ENCODE measurements around the gene EN2. TPM values are rescaled to one million over a fixed set of nuclear protein-coding genes. Genes with fewer than 3 reads are reported as not detected.

Gene EN2
- polyA plus RNA-seq, 4 donors: not detected

DNA sequence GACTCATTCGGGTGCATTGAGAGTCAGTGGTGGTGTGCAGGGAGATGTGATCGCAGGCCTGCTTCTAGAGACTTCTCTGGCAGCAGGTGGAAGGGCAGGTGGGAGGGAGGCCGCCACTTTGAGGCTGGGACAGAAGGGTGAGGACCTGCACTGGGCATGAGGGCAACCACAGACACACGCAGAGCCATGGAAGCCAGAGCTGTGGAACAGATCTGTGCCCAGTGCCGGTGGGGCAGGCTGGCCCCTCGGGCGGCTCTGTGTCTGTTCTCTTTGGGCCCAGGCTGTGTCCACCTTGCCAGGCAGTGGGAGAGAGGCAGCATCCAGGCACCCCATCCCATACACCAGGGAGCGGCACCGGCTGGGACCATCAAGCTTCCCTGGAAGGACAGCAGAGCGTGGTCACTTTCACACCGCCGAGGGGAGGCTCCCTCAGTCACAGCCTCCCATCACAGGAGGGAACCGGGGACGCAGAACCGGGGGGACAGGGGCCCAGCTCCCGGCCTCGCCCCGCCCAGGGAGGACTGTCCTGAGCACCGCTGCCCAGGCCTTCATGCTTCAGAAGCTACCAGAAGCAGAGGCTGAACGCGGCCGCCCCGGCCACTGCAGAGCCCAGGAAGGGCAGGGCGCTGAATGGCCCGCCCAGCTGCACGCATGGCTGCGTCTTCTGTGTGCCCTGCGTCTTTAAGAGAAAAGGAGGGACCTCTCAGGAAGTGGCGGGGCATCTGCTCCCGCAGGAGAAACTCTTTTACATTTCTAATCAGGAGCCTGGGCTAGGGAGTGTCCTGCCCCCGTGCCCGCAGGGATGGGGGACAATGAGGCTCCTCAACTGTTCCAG is 32.1 kb downstream of the EN2 start:
- H3K36me3 ChIP-seq (ENCODE audit: control insufficient read depth in 3 of 3, insufficient read depth in 2 of 3, low read depth in 1 of 3, low read length in 3 of 3): no peaks in the 10 kb centered on the region
- H3K27ac ChIP-seq (ENCODE audit: low read depth in 1 of 3, low read length in 2 of 3): no peak overlapping the region
- WGBS, 3 donors: 34 to 50% (median 49%) methylated on average over 28 to 32 of the region's 32 CpGs
- no peaks in the 10 kb centered on the region for H3K9me3 ChIP-seq (ENCODE audit: control insufficient read depth in 2 of 2, insufficient read depth in 1 of 2, low read depth in 1 of 2, low read length in 1 of 2)
- FAIRE-seq (no peak), DNase-seq (peak in 1 of 2 donors; percentile 40)
- peaks cover 0 to 68% (median 5%) of the 10 kb centered on the region in 3 donors for H3K27me3 ChIP-seq (ENCODE audit: control insufficient read depth in 3 of 3, insufficient read depth in 3 of 3, low read length in 3 of 3)
- peaks cover 0 to 9% (median 0%) of the 10 kb centered on the region in 3 donors for H3K4me1 ChIP-seq (ENCODE audit: control insufficient read depth in 3 of 3, insufficient read depth in 2 of 3, low read depth in 1 of 3, low read length in 2 of 3)
- H3K4me3 ChIP-seq (ENCODE audit: low read depth in 1 of 3, low read length in 3 of 3): peak overlapping the region in 2 of 3 donors; percentile 25 to 42

DNA sequence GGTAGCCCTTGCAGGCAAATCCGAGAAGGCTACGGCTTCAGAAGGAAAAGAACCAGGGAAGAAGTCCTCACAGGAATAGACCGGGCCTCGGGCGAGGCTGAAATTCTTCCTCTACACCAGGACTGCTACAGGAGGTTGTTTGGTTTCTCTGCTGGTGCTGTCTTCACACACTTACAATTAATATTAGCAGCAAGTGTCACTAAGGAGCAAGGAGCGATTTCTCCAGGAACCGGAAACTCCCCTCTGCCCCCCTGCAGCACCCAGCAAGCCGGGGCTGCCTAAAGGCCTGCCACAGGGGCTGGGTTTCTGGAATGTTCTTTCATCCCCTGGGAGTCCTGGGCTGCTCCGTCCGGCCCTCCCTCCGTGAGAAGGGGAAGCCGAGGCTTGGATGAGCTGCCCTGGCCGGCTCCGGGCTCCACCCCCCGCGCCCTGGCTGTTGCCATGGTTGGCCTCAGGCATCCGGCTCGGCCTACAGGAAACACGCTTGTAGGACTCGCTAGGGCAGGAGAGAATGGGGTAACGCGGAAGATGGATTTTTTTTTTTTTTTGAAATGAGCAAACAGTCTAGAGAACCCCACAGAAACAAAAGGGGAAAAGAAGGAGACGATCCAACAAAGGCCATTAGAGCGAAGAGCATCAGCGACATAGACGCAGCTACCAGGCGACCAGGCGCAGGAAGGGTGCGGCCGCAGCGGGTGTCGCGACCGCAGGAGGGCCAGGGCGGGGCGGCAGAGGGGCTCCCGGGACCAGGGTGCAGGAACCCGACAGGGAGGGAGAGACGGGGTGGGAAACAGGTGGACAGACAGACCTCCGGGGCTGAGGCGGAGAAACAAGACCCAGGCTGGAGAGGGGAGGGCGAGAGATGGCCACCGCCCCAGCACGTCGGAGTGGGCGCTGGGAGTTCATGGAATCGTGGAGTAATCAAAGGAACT is 33.0 kb downstream of the EN2 start:
- Histone ChIP-seq H3K27me3 (ENCODE audit: control insufficient read depth in 3 of 3, insufficient read depth in 3 of 3, low read length in 3 of 3) (peaks cover 0 to 65% (median 5%) of the 10 kb centered on the region in 3 donors), H3K4me3 (ENCODE audit: low read depth in 1 of 3, low read length in 3 of 3) (peak overlapping the region; percentile 25 to 42 (median 27)), H3K9me3 (ENCODE audit: control insufficient read depth in 2 of 2, insufficient read depth in 1 of 2, low read depth in 1 of 2, low read length in 1 of 2) (no peaks in the 10 kb centered on the region), H3K27ac (ENCODE audit: low read depth in 1 of 3, low read length in 2 of 3) (no peak overlapping the region), H3K4me1 (ENCODE audit: control insufficient read depth in 3 of 3, insufficient read depth in 2 of 3, low read depth in 1 of 3, low read length in 2 of 3) (peaks cover 0 to 9% (median 0%) of the 10 kb centered on the region in 3 donors), H3K36me3 (ENCODE audit: control insufficient read depth in 3 of 3, insufficient read depth in 2 of 3, low read depth in 1 of 3, low read length in 3 of 3) (no peaks in the 10 kb centered on the region)
- peak in 1 of 2 donors; percentile 38 for DNase-seq
- no peak for FAIRE-seq
- WGBS, 3 donors: 20 to 29% (median 28%) methylated on average over 45 to 47 of the region's 47 CpGs

DNA sequence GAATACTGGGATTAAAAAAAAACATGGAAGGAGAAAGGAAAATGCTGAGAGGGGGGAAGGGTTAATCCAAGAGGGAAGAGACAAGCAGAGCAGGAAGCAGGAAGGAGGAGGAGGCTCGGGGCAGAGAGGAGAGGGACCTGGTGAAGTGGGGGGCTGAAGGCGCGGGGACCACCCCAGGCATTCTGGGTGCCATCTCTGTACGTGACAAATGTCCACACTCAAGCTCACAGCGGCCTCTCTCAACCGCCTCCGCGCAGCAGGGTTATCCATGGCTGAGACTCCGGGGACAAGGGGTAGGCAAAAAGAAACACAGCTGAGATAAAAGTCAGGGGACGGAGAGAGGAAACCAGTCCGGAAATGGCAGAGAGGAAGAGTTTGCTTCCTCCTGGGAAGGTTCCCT is 33.9 kb downstream of the EN2 start:
- peaks cover 0 to 69% (median 5%) of the 10 kb centered on the region in 3 donors for H3K27me3 ChIP-seq (ENCODE audit: control insufficient read depth in 3 of 3, insufficient read depth in 3 of 3, low read length in 3 of 3)
- FAIRE-seq: no peak
- 64 to 78% (median 71%) methylated on average over 11 of the region's 11 CpGs for WGBS, 3 donors

DNA sequence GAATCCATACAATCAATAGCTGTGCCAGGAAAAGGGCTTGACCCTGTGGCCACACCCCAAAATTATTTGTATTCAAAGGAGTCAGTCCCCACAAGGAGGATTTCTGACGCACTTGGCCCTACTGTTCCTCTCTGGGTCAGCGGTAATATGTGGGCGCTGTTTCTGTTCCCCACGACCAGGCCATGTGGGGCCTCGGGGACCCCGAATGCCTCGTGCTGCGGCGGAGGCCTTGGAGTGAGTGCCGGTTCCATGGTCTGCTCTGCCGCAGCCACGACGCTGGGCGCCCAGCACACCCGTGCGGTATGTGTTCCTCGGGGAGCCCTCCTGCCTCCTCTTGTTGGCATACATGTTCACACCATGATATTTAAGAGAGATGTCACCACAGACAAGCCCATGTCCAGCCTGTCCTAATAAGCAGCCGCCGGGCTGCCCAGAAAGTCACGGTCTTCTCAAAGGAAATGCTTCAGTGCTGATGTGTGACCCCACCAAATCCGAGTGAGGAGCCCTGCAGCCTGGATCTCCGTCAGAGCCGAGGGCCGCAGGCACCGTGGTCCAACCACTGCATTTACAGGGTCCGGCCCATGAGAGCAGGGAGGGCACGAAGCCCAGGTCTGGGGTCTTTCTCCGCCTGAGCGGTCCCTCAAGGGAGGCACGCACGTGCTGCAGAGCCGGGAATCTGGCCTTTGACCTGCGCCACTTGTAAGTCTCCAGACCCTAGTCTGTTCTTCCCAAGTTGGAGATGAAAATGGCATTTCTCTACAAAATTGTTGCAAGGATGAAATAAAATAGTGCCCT is 36.0 kb downstream of the EN2 start:
- DNase-seq (no peak), FAIRE-seq (no peak)
- H3K36me3 ChIP-seq (ENCODE audit: control insufficient read depth in 3 of 3, insufficient read depth in 2 of 3, low read depth in 1 of 3, low read length in 3 of 3): no peaks in the 10 kb centered on the region
- peaks cover 0 to 9% (median 0%) of the 10 kb centered on the region in 3 donors for H3K4me1 ChIP-seq (ENCODE audit: control insufficient read depth in 3 of 3, insufficient read depth in 2 of 3, low read depth in 1 of 3, low read length in 2 of 3)
- H3K27ac ChIP-seq (ENCODE audit: low read depth in 1 of 3, low read length in 2 of 3): no peak overlapping the region
- 84 to 89% (median 86%) methylated on average over 33 of the region's 33 CpGs for WGBS, 3 donors
- no peak overlapping the region for H3K4me3 ChIP-seq (ENCODE audit: low read depth in 1 of 3, low read length in 3 of 3)
- no peaks in the 10 kb centered on the region for H3K9me3 ChIP-seq (ENCODE audit: control insufficient read depth in 2 of 2, insufficient read depth in 1 of 2, low read depth in 1 of 2, low read length in 1 of 2)
- H3K27me3 ChIP-seq (ENCODE audit: control insufficient read depth in 3 of 3, insufficient read depth in 3 of 3, low read length in 3 of 3): peaks cover 0 to 70% (median 9%) of the 10 kb centered on the region in 3 donors

More for the DNA sequence above, 33.9 kb downstream of the EN2 start:
- no peak overlapping the region for H3K4me3 ChIP-seq (ENCODE audit: low read depth in 1 of 3, low read length in 3 of 3)
- H3K4me1 ChIP-seq (ENCODE audit: control insufficient read depth in 3 of 3, insufficient read depth in 2 of 3, low read depth in 1 of 3, low read length in 2 of 3): peaks cover 0 to 9% (median 0%) of the 10 kb centered on the region in 3 donors
- DNase-seq: no peak
- H3K9me3 ChIP-seq (ENCODE audit: control insufficient read depth in 2 of 2, insufficient read depth in 1 of 2, low read depth in 1 of 2, low read length in 1 of 2): no peaks in the 10 kb centered on the region
- H3K36me3 ChIP-seq (ENCODE audit: control insufficient read depth in 3 of 3, insufficient read depth in 2 of 3, low read depth in 1 of 3, low read length in 3 of 3): no peaks in the 10 kb centered on the region
- no peak overlapping the region for H3K27ac ChIP-seq (ENCODE audit: low read depth in 1 of 3, low read length in 2 of 3)

DNA sequence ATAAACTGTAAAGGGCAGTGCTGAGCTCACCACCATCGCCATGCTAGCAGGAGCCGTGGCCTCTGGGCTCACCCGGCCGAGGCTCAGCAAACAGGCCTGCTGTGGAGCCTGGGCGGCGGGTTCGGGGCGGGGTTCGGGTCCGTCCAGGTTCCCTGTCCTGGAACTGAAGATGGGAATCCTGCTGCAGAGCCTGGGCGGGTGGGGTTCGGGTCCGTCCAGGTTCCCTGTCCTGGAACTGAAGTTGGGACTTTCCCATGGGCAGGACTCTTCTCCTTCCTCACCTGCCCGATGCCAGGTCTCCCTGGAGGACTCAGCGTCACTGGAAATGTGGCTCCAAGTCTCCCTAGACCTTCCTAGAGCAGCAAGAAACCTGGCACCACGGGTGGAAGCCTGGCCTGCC is 36.6 kb downstream of the EN2 start:
- H3K9me3 ChIP-seq (ENCODE audit: control insufficient read depth in 2 of 2, insufficient read depth in 1 of 2, low read depth in 1 of 2, low read length in 1 of 2): no peaks in the 10 kb centered on the region
- FAIRE-seq (no peak), DNase-seq (no peak)
- H3K4me1 ChIP-seq (ENCODE audit: control insufficient read depth in 3 of 3, insufficient read depth in 2 of 3, low read depth in 1 of 3, low read length in 2 of 3): peaks cover 0 to 9% (median 0%) of the 10 kb centered on the region in 3 donors
- no peak overlapping the region for H3K4me3 ChIP-seq (ENCODE audit: low read depth in 1 of 3, low read length in 3 of 3)
- 86 to 89% (median 87%) methylated on average over 16 of the region's 16 CpGs for WGBS, 3 donors
- H3K27me3 ChIP-seq (ENCODE audit: control insufficient read depth in 3 of 3, insufficient read depth in 3 of 3, low read length in 3 of 3): peaks cover 0 to 70% (median 10%) of the 10 kb centered on the region in 3 donors
- no peak overlapping the region for H3K27ac ChIP-seq (ENCODE audit: low read depth in 1 of 3, low read length in 2 of 3)
- H3K36me3 ChIP-seq (ENCODE audit: control insufficient read depth in 3 of 3, insufficient read depth in 2 of 3, low read depth in 1 of 3, low read length in 3 of 3): no peaks in the 10 kb centered on the region

DNA sequence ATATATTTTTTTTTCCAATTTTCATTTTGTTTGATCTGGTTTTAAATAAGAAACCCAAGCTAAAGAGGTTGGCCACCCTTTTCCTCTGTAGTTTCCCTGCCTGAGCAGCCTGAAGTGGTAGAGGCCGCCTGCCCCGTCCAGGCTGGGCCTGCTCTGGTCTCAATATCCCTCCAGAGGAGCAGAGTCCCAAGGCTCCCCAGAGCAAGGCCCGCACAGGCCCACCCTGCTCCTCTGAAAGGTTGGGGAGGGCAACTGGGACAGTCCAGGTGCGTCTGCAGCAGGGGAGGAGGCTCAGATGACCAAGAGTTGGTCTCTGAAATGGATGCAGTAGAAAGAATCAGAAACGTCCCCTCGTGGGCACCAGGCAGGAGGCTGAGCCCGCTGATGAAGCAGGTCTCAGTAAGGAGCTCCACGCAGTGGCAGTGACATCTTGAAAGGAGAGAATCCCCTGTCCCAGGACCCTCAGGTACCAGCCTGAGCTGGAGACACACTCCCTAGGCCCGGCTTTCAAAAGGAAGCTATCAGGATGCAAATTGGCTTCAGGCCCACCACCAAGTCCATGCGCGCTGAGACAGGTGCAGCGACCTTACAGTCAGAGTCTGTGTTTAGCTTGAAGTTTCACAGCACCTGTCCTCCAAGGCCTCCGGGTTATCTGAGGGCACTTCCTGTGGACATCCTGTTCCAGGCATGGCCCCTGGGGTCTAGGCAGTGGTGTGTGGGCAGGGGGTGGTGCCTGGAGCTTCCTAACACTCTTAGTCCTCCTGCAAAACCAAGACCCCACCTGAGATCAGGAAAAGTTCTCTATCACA is 37.7 kb downstream of the EN2 start:
- Histone ChIP-seq H3K4me1 (ENCODE audit: control insufficient read depth in 3 of 3, insufficient read depth in 2 of 3, low read depth in 1 of 3, low read length in 2 of 3) (peaks cover 0 to 2% (median 0%) of the 10 kb centered on the region in 3 donors), H3K27me3 (ENCODE audit: control insufficient read depth in 3 of 3, insufficient read depth in 3 of 3, low read length in 3 of 3) (peaks cover 0 to 66% (median 11%) of the 10 kb centered on the region in 3 donors), H3K9me3 (ENCODE audit: control insufficient read depth in 2 of 2, insufficient read depth in 1 of 2, low read depth in 1 of 2, low read length in 1 of 2) (no peaks in the 10 kb centered on the region), H3K4me3 (ENCODE audit: low read depth in 1 of 3, low read length in 3 of 3) (no peak overlapping the region), H3K27ac (ENCODE audit: low read depth in 1 of 3, low read length in 2 of 3) (no peak overlapping the region), H3K36me3 (ENCODE audit: control insufficient read depth in 3 of 3, insufficient read depth in 2 of 3, low read depth in 1 of 3, low read length in 3 of 3) (no peaks in the 10 kb centered on the region)
- no peak for DNase-seq
- FAIRE-seq: no peak
- WGBS, 3 donors: 49 to 75% (median 63%) methylated on average over 13 of the region's 13 CpGs

DNA sequence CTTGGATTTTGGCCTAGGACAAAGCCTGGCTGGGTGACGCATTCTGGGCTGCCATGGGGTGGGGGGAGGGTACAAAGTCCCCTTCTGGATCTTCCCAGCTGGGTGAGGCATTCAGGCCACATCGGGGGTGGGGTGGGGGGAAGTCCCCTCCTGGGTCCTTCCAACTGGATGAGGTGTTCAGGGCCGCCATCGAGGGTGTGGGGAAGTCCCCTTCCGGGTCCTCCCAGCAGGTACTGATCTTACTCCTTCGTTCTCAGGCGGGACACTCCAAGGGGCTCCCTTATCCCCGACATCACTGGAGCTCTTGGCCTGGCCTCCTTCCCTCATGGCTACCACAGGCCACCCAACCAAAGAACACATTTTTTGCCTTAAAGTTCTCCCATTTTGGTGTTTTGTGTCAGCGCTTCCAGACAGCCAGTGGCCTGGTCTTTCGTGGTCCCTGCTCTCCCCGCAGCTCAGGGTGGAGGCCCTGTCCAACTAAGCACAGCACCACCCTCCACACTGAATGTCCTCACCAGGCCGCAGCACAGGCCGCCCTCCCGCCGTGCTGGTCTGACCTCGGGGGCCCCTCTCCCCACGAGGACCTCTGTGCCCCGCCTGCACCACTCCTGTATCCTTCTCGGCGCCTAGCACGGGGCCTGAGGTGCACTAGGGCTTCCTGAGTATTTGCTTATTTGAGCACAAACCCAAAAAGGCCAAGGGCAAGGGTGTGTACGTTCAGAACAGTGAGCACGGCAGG is 38.5 kb downstream of the EN2 start:
- peak; percentile 28 to 63 for DNase-seq

More for the DNA sequence above, 38.5 kb downstream of the EN2 start:
- H3K9me3 ChIP-seq (ENCODE audit: control insufficient read depth in 2 of 2, insufficient read depth in 1 of 2, low read depth in 1 of 2, low read length in 1 of 2): no peaks in the 10 kb centered on the region
- no peaks in the 10 kb centered on the region for H3K4me1 ChIP-seq (ENCODE audit: control insufficient read depth in 3 of 3, insufficient read depth in 2 of 3, low read depth in 1 of 3, low read length in 2 of 3)
- FAIRE-seq: no peak
- H3K4me3 ChIP-seq (ENCODE audit: low read depth in 1 of 3, low read length in 3 of 3): no peak overlapping the region
- H3K36me3 ChIP-seq (ENCODE audit: control insufficient read depth in 3 of 3, insufficient read depth in 2 of 3, low read depth in 1 of 3, low read length in 3 of 3): no peaks in the 10 kb centered on the region
- 61 to 80% (median 73%) methylated on average over 23 of the region's 23 CpGs for WGBS, 3 donors
- no peak overlapping the region for H3K27ac ChIP-seq (ENCODE audit: low read depth in 1 of 3, low read length in 2 of 3)
- peaks cover 0 to 65% (median 16%) of the 10 kb centered on the region in 3 donors for H3K27me3 ChIP-seq (ENCODE audit: control insufficient read depth in 3 of 3, insufficient read depth in 3 of 3, low read length in 3 of 3)

Data from small intestine (tissue), 7 donors.